Upper lobe of right lung (tissue), 1 donor: Measurements from ENCODE around the gene DTNB. TPM values are rescaled to one million over a fixed set of nuclear protein-coding genes. Genes with fewer than 3 reads are reported as not detected.

Experiments used
- ATAC-seq: fragments of 200-7000 bp; cut with Tn5 transposase; one replicate; pipeline ENCODE4 v1.9.1; 2020; ENCODE audit warnings: mild to moderate bottlenecking, moderate library complexity
- DNase-seq: peaks from one replicate; pipeline ENCODE4 v3.0.0-alpha.2; 2020
- H3K27ac ChIP-seq: fragments of 200-600 bp; one replicate; pipeline ENCODE4 v1.8.0; 2022
- H3K27me3 ChIP-seq: fragments of 200-600 bp; one replicate; pipeline ENCODE4 v1.8.0; 2022; ENCODE audit warnings: mild to moderate bottlenecking
- H3K36me3 ChIP-seq: fragments of 200-600 bp; one replicate; pipeline ENCODE4 v1.8.0; 2022
- H3K4me1 ChIP-seq: fragments of 200-600 bp; one replicate; pipeline ENCODE4 v1.8.0; 2022
- H3K4me3 ChIP-seq: fragments of 200-600 bp; one replicate; pipeline ENCODE4 v1.8.0; 2022; ENCODE audit warnings: mild to moderate bottlenecking
- H3K9me3 ChIP-seq: fragments of 200-600 bp; one replicate; pipeline ENCODE4 v1.8.0; 2022
- CTCF ChIP-seq: fragments of 200-600 bp; IDR thresholded peaks from one replicate; pipeline ENCODE4 v1.8.0; 2022; ENCODE audit warnings: antibody characterized with exemption
- intact Hi-C: fragments of 100-400 bp; cut with DNase I; formaldehyde crosslinking; loops from one replicate; pipeline ENCODE4 v1.11.0; 2022
- total RNA-seq: library from RNA; stranded (reverse); fragmentation: NEBNext Ultra II Directional; extraction: Animal tissue kit (Norgen Biotek cat#: 25700); gene quantifications from one replicate; pipeline ENCODE4 v1.2.1, GENCODE V29; 2021
- donor health status: DM: no; HTN: yes; CAD: no; lungs with severe emphysema.

The DTNB gene
- total RNA-seq, 1 donor from 2014 or later, result 18.1 TPM

GRCh38 chr2:25570161-25570845 lies 103.1 kb downstream of the DTNB start:
- H3K27ac ChIP-seq, result no peak overlapping the region
- DNase-seq (no peak), ATAC-seq (no peak)
- H3K4me3 ChIP-seq, result no peak overlapping the region
- no peaks in the 10 kb centered on the region for H3K9me3 ChIP-seq
- intact Hi-C loops, result no loop called here
- H3K4me1 ChIP-seq, result no peaks in the 10 kb centered on the region
- H3K27me3 ChIP-seq, result no peaks in the 10 kb centered on the region
- no peak for TF ChIP-seq CTCF
- H3K36me3 ChIP-seq, result no peaks in the 10 kb centered on the region

- no peaks in the 10 kb centered on the region for H3K27me3 ChIP-seq
- no peaks in the 10 kb centered on the region for H3K9me3 ChIP-seq
- H3K4me1 ChIP-seq, result no peaks in the 10 kb centered on the region
- TF ChIP-seq CTCF, result peak; percentile 41
- no peak overlapping the region for H3K27ac ChIP-seq
- H3K36me3 ChIP-seq, result no peaks in the 10 kb centered on the region
- intact Hi-C loops, result no loop called here
- DNase-seq, result no peak
- peak; percentile 78 for ATAC-seq
- H3K4me3 ChIP-seq, result no peak overlapping the region
Measured at GRCh38 chr2:25567406-25567805, 106.0 kb downstream of the DTNB start.

- Histone ChIP-seq H3K36me3 (no peaks in the 10 kb centered on the region), H3K9me3 (no peaks in the 10 kb centered on the region), H3K4me1 (no peaks in the 10 kb centered on the region), H3K4me3 (no peak overlapping the region), H3K27me3 (no peaks in the 10 kb centered on the region), H3K27ac (no peak overlapping the region)
- DNase-seq (no peak), ATAC-seq (peak; percentile 88)
- TF ChIP-seq CTCF, result no peak
- intact Hi-C loops, result no loop called here
Measured at GRCh38 chr2:25566694-25567093, 106.7 kb downstream of the DTNB start.

- ATAC-seq, result no peak
- no peaks in the 10 kb centered on the region for H3K27me3 ChIP-seq
- no peak for TF ChIP-seq CTCF
- H3K4me1 ChIP-seq, result no peaks in the 10 kb centered on the region
- DNase-seq, result no peak
- H3K9me3 ChIP-seq, result no peaks in the 10 kb centered on the region
- no peaks in the 10 kb centered on the region for H3K36me3 ChIP-seq
- no peak overlapping the region for H3K4me3 ChIP-seq
- intact Hi-C loops, result no loop called here
- no peak overlapping the region for H3K27ac ChIP-seq
Measured at GRCh38 chr2:25566094-25566493, 107.3 kb downstream of the DTNB start.

- Histone ChIP-seq H3K27ac (no peak overlapping the region), H3K9me3 (no peaks in the 10 kb centered on the region), H3K27me3 (no peaks in the 10 kb centered on the region), H3K36me3 (no peaks in the 10 kb centered on the region), H3K4me3 (no peak overlapping the region), H3K4me1 (no peaks in the 10 kb centered on the region)
- no peak for ATAC-seq
- intact Hi-C loops, result no loop called here
- DNase-seq, result no peak
- no peak for TF ChIP-seq CTCF
Measured at GRCh38 chr2:25561136-25561850, 112.1 kb downstream of the DTNB start.
